Uterus (tissue), 2 donors: ENCODE data around the gene COLEC11.
"Not testable (repeated sequence)": the region's sequence is repeated elsewhere in the genome, so short reads cannot be mapped to it uniquely, and the experiment has no call there.

Experiments
- POLR2A ChIP-seq, 2 donors: fragments of 450-650 bp; IDR thresholded peaks; one replicate each; pipeline ENCODE4 v1.6.1; 2016; ENCODE audit warnings: antibody characterized with exemption in 2 of 2, mild to moderate bottlenecking in 1 of 2, moderate library complexity in 1 of 2
- TF ChIP-seq, protein P1 (sequence below), 4 experiments: fragments of 200-600 bp in 2 of 4; fragments of 450-650 bp in 2 of 4; sonication (generic) in 2 of 4; IDR thresholded peaks; one replicate each; pipeline ENCODE4 v1.5.1; 2016 to 2019; ENCODE audit warnings: antibody characterized with exemption in 4 of 4, mild to moderate bottlenecking in 2 of 4, moderate library complexity in 1 of 4

- TF ChIP-seq, protein P1, sequence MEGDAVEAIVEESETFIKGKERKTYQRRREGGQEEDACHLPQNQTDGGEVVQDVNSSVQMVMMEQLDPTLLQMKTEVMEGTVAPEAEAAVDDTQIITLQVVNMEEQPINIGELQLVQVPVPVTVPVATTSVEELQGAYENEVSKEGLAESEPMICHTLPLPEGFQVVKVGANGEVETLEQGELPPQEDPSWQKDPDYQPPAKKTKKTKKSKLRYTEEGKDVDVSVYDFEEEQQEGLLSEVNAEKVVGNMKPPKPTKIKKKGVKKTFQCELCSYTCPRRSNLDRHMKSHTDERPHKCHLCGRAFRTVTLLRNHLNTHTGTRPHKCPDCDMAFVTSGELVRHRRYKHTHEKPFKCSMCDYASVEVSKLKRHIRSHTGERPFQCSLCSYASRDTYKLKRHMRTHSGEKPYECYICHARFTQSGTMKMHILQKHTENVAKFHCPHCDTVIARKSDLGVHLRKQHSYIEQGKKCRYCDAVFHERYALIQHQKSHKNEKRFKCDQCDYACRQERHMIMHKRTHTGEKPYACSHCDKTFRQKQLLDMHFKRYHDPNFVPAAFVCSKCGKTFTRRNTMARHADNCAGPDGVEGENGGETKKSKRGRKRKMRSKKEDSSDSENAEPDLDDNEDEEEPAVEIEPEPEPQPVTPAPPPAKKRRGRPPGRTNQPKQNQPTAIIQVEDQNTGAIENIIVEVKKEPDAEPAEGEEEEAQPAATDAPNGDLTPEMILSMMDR (IDR thresholded peaks at IDR 0.05) = not testable (repeated sequence)
- not testable (repeated sequence) for TF ChIP-seq POLR2A (IDR thresholded peaks at IDR 0.05)
Measured at GRCh38 chr2:3576263-3576630, 18.7 kb upstream of the COLEC11 start.
